Brain microvascular endothelial cell (primary cell): Measurements from ENCODE around the gene LMO4.

Source experiments
- DNase-seq: peaks from one replicate; pipeline ENCODE4 v3.0.0-alpha.2; 2020
- H3K27ac ChIP-seq: fragments of 250-450 bp; sonication (Bioruptor Pico); 2 replicates; pipeline ENCODE4 v1.5.1; 2020; ENCODE audit warnings: mild to moderate bottlenecking, moderate library complexity
- H3K27me3 ChIP-seq: fragments of 250-450 bp; sonication (Bioruptor Pico); replicated peaks from 2 replicates; pipeline ENCODE4 v1.5.1; 2020; ENCODE audit warnings: mild to moderate bottlenecking
- H3K36me3 ChIP-seq: fragments of 250-450 bp; sonication (Bioruptor Pico); replicated peaks from 2 replicates; pipeline ENCODE4 v1.5.1; 2020; ENCODE audit warnings: mild to moderate bottlenecking
- H3K4me3 ChIP-seq: 2 replicates; pipeline ENCODE4 v1.5.1; 2011; ENCODE audit warnings: low read depth, mild to moderate bottlenecking, control low read depth, low read length, moderate library complexity
- CTCF ChIP-seq: IDR thresholded peaks from 2 replicates; pipeline ENCODE4 v1.5.1; 2011; ENCODE audit warnings: low read depth, mild to moderate bottlenecking, moderate library complexity, low read length, control low read depth, inconsistent platforms; ENCODE audit errors: missing control alignments
- in situ Hi-C: cut with HindIII; loops from 2 replicates; pipeline ENCODE4 v1.10.0; 2017; ENCODE audit warnings: low sequenced_read_pairs, low pct_ligation_motif_present

Gene LMO4

GRCh38 chr1:87318056-87318650, 10.5 kb upstream of the LMO4 start:
- no peak for DNase-seq
- TF ChIP-seq CTCF: no peak
- in situ Hi-C loops: no loop called here
- no peak overlapping the region for H3K4me3 ChIP-seq
- H3K27ac ChIP-seq: no peak overlapping the region
- H3K36me3 ChIP-seq: no peaks in the 10 kb centered on the region
- H3K27me3 ChIP-seq: no peaks in the 10 kb centered on the region

GRCh38 chr1:87318806-87319205, 9.9 kb upstream of the LMO4 start:
- no peak for TF ChIP-seq CTCF
- no peaks in the 10 kb centered on the region for H3K36me3 ChIP-seq
- in situ Hi-C loops: no loop called here

GRCh38 chr1:87325982-87326738, 2.5 kb upstream of the LMO4 start:
- Histone ChIP-seq H3K36me3 (no peaks in the 10 kb centered on the region), H3K27me3 (no peaks in the 10 kb centered on the region), H3K4me3 (no peak overlapping the region), H3K27ac (no peak overlapping the region)
- TF ChIP-seq CTCF: peak; percentile 68
- peak; percentile 40 for DNase-seq
- in situ Hi-C loops: loop anchor here (25.0 kb wide), 1 partner anchor 636 kb away; no protein-coding TSS in a partner anchor

More at GRCh38 chr1:87318806-87319205, 9.9 kb upstream of the LMO4 start:
- H3K27ac ChIP-seq: no peak overlapping the region
- no peaks in the 10 kb centered on the region for H3K27me3 ChIP-seq
- no peak overlapping the region for H3K4me3 ChIP-seq
- DNase-seq: no peak

GRCh38 chr1:87327376-87328271, 1.1 kb upstream of the LMO4 start:
- H3K27ac ChIP-seq: peak overlapping the region; percentile 63
- H3K36me3 ChIP-seq: no peaks in the 10 kb centered on the region
- H3K4me3 ChIP-seq: peak overlapping the region; percentile 79
- H3K27me3 ChIP-seq: no peaks in the 10 kb centered on the region
- in situ Hi-C loops: loop anchor here (25.0 kb wide), 1 partner anchor 635 kb away; no protein-coding TSS in a partner anchor
- no peak for DNase-seq
- no peak for TF ChIP-seq CTCF

GRCh38 chr1:87329051-87329525, 408 bp downstream of the LMO4 start:
- Histone ChIP-seq H3K27ac (peak overlapping the region; percentile 65), H3K27me3 (no peaks in the 10 kb centered on the region), H3K4me3 (peak overlapping the region; percentile 76), H3K36me3 (no peaks in the 10 kb centered on the region)
- in situ Hi-C loops: loop anchor here (25.0 kb wide), 1 partner anchor 633 kb away; no protein-coding TSS in a partner anchor
- peak; percentile 29 for DNase-seq
- no peak for TF ChIP-seq CTCF
